Mammary epithelial cell (primary cell): ENCODE data around the gene LATS2.
A peak's percentile ranks its signal among the peaks of the same experiment; 100 is the strongest.

Experiments
- EZH2 ChIP-seq: IDR thresholded peaks from 2 replicates; pipeline ENCODE4 v1.6.1; 2012; ENCODE audit warnings: low read length, inconsistent platforms, borderline replicate concordance
- TF ChIP-seq, protein P1 (sequence below), 2 donors: IDR thresholded peaks in 1 of 2; conservative IDR thresholded peaks in 1 of 2; 2 replicates each; pipeline ENCODE4 v1.5.1; 2011 to 2012; ENCODE audit warnings: inconsistent platforms in 2 of 2, low read length in 2 of 2, mild to moderate bottlenecking in 2 of 2, control low read depth in 1 of 2, low read depth in 1 of 2; ENCODE audit not compliant: insufficient read depth in 1 of 2; ENCODE audit errors: extremely low read depth in 1 of 2

DNA sequence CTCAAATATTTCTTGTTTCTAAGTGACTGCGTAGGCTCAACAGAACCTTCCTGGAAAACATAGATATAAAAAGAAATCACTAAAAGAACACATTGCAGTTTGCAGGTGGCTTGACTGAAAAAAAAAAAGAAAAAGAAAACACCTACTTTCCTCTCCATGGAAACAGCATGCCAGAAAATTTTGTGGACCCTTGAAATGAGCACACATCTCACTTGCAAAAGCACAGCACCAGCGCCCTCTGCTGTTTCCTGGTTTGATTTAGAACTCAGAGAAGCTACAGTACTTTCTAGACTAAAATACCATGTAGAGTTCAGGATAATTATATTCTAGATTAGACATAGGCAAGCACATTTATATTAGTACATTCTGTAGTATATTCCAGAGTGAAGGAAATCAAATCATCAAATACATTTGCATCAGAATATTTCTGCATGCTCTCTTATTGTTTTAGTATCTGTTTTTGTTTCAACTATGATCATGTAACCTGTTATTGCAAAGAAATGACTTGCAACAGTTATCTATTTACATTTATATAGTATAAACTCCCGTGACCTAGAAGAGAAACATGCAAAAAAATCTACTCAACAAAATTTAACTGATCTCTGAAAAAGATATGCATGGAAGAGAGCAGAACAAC is 136.5 kb downstream of the LATS2 start:
- TF ChIP-seq, protein P1, sequence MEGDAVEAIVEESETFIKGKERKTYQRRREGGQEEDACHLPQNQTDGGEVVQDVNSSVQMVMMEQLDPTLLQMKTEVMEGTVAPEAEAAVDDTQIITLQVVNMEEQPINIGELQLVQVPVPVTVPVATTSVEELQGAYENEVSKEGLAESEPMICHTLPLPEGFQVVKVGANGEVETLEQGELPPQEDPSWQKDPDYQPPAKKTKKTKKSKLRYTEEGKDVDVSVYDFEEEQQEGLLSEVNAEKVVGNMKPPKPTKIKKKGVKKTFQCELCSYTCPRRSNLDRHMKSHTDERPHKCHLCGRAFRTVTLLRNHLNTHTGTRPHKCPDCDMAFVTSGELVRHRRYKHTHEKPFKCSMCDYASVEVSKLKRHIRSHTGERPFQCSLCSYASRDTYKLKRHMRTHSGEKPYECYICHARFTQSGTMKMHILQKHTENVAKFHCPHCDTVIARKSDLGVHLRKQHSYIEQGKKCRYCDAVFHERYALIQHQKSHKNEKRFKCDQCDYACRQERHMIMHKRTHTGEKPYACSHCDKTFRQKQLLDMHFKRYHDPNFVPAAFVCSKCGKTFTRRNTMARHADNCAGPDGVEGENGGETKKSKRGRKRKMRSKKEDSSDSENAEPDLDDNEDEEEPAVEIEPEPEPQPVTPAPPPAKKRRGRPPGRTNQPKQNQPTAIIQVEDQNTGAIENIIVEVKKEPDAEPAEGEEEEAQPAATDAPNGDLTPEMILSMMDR (conservative IDR thresholded peaks at IDR 0.05 in 1 of 2, IDR thresholded peaks at IDR 0.05 in 1 of 2; ENCODE audit: extremely low read depth in 1 of 2, insufficient read depth in 1 of 2, low read depth in 1 of 2, low read length in 2 of 2) = peak; percentile 80 to 84
- no peak for TF ChIP-seq EZH2
